NOMO-1 treated with DMSO at 0.1 percent for 48 hours (cell line): ENCODE measurements around the gene SYNPO2L.
A peak's percentile ranks its signal among the peaks of the same experiment; 100 is the strongest.

ENCODE experiments used
- DNase-seq: peaks from one replicate; lab custom pipeline; 2025; ENCODE audit not compliant: unreplicated experiment; lab: John Stamatoyannopoulos, UW

SYNPO2L gene

GRCh38 chr10:73648975-73649829 lies 6.6 kb downstream of the SYNPO2L start:
- no peak for DNase-seq

- DNase-seq, result no peak
Measured at GRCh38 chr10:73647875-73648651, 7.8 kb downstream of the SYNPO2L start.

- DNase-seq, result no peak
Measured at GRCh38 chr10:73647211-73647874, 8.5 kb downstream of the SYNPO2L start.

- no peak for DNase-seq
Measured at GRCh38 chr10:73646598-73647041, 9.2 kb downstream of the SYNPO2L start.

- DNase-seq, result peak; percentile 29
Measured at GRCh38 chr10:73645251-73645650, 10.6 kb downstream of the SYNPO2L start.

GRCh38 chr10:73644767-73645166 lies 11.1 kb downstream of the SYNPO2L start:
- no peak for DNase-seq

GRCh38 chr10:73644015-73644743 lies 11.7 kb downstream of the SYNPO2L start:
- peak; percentile 66 for DNase-seq

- no peak for DNase-seq
Measured at GRCh38 chr10:73643362-73643761, 12.5 kb downstream of the SYNPO2L start.

- DNase-seq, result peak; percentile 47
Measured at GRCh38 chr10:73641328-73642060, 14.3 kb downstream of the SYNPO2L start, which contains the start of gene MYOZ1. TSS of gene MYOZ1 (minus strand) at chr10:73641474. CDS start at chr10:73640017, 1,457 bp downstream.

GRCh38 chr10:73639286-73639685 lies 16.5 kb downstream of the SYNPO2L start:
- DNase-seq, result no peak

GRCh38 chr10:73635781-73636180 lies 20.0 kb downstream of the SYNPO2L start:
- no peak for DNase-seq

GRCh38 chr10:73634421-73634820 lies 21.4 kb downstream of the SYNPO2L start:
- DNase-seq, result no peak

- no peak for DNase-seq
Measured at GRCh38 chr10:73629165-73629564, 26.7 kb downstream of the SYNPO2L start.

- DNase-seq, result no peak
Measured at GRCh38 chr10:73628405-73628804, 27.4 kb downstream of the SYNPO2L start.

- no peak for DNase-seq
Measured at GRCh38 chr10:73627300-73627699, 28.5 kb downstream of the SYNPO2L start.

GRCh38 chr10:73625884-73626752 lies 29.7 kb downstream of the SYNPO2L start:
- DNase-seq, result peak; percentile 97

- peak; percentile 7 for DNase-seq
Measured at GRCh38 chr10:73625004-73625883, 30.6 kb downstream of the SYNPO2L start.

- DNase-seq, result no peak
Measured at GRCh38 chr10:73623056-73623455, 32.8 kb downstream of the SYNPO2L start.
